ENCODE data around the gene SRPK1. TPM values are rescaled to one million over a fixed set of nuclear protein-coding genes. Genes with fewer than 3 reads are reported as not detected.

The SRPK1 gene
- total RNA-seq, 1 donor = 30.7 TPM

GRCh38 chr6:35829306-35829705 lies 91.6 kb downstream of the SRPK1 start:
- DNase-seq (ENCODE audit: low read depth in 2 of 3, low spot score in 2 of 3) = no peak

- DNase-seq (ENCODE audit: low read depth in 2 of 3, low spot score in 2 of 3) = no peak
Measured at GRCh38 chr6:35824552-35825192, 96.2 kb downstream of the SRPK1 start.

GRCh38 chr6:35823601-35824000 lies 97.3 kb downstream of the SRPK1 start:
- DNase-seq (ENCODE audit: low read depth in 2 of 3, low spot score in 2 of 3) = no peak

- no peak for DNase-seq (ENCODE audit: low read depth in 2 of 3, low spot score in 2 of 3)
Measured at GRCh38 chr6:35817515-35817914, 103.4 kb downstream of the SRPK1 start.

- DNase-seq (ENCODE audit: low read depth in 2 of 3, low spot score in 2 of 3) = no peak
Measured at GRCh38 chr6:35811699-35811995, 109.3 kb downstream of the SRPK1 start.

- DNase-seq (ENCODE audit: low read depth in 2 of 3, low spot score in 2 of 3) = no peak
Measured at GRCh38 chr6:35810971-35811698, 109.8 kb downstream of the SRPK1 start.

- DNase-seq (ENCODE audit: low read depth in 2 of 3, low spot score in 2 of 3) = no peak
Measured at GRCh38 chr6:35809809-35810208, 111.1 kb downstream of the SRPK1 start.

GRCh38 chr6:35808688-35809087 lies 112.2 kb downstream of the SRPK1 start:
- DNase-seq (ENCODE audit: low read depth in 2 of 3, low spot score in 2 of 3) = no peak

- peak; percentile 16 to 61 (median 41) for DNase-seq (ENCODE audit: low read depth in 2 of 3, low spot score in 2 of 3)
Measured at GRCh38 chr6:35804996-35805736, 115.7 kb downstream of the SRPK1 start, which contains the start of gene LHFPL5. Gene LHFPL5 (plus strand): TSS chr6:35805352. CDS start chr6:35805671, 319 bp downstream.

- DNase-seq (ENCODE audit: low read depth in 2 of 3, low spot score in 2 of 3) = no peak
Measured at GRCh38 chr6:35801148-35801547, 119.8 kb downstream of the SRPK1 start.

- no peak for DNase-seq (ENCODE audit: low read depth in 2 of 3, low spot score in 2 of 3)
Measured at GRCh38 chr6:35798706-35799105, 122.2 kb downstream of the SRPK1 start.

GRCh38 chr6:35797837-35798526 lies 122.9 kb downstream of the SRPK1 start:
- DNase-seq (ENCODE audit: low read depth in 2 of 3, low spot score in 2 of 3) = no peak

GRCh38 chr6:35796236-35796635 lies 124.7 kb downstream of the SRPK1 start:
- no peak for DNase-seq (ENCODE audit: low read depth in 2 of 3, low spot score in 2 of 3)

GRCh38 chr6:35795453-35796071 lies 125.3 kb downstream of the SRPK1 start:
- DNase-seq (ENCODE audit: low read depth in 2 of 3, low spot score in 2 of 3) = no peak

- DNase-seq (ENCODE audit: low read depth in 2 of 3, low spot score in 2 of 3) = no peak
Measured at GRCh38 chr6:35794536-35795452, 126.1 kb downstream of the SRPK1 start.

- no peak for DNase-seq (ENCODE audit: low read depth in 2 of 3, low spot score in 2 of 3)
Measured at GRCh38 chr6:35790683-35791082, 130.2 kb downstream of the SRPK1 start.

- DNase-seq (ENCODE audit: low read depth in 2 of 3, low spot score in 2 of 3) = no peak
Measured at GRCh38 chr6:35788423-35788982, 132.4 kb downstream of the SRPK1 start.

GRCh38 chr6:35787266-35788218 lies 133.4 kb downstream of the SRPK1 start:
- no peak for DNase-seq (ENCODE audit: low read depth in 2 of 3, low spot score in 2 of 3)
